Measurements from ENCODE around the gene CHD3.

GRCh38 chr17:7841396-7841914 lies 47.1 kb upstream of the CHD3 start:
- no peak for TF ChIP-seq CTCF (IDR thresholded peaks at IDR 0.05; ENCODE audit: borderline replicate concordance, extremely low read depth, low read length, poor library complexity, severe bottlenecking)
- no peak for TF ChIP-seq EZH2 (IDR thresholded peaks at IDR 0.05; ENCODE audit: borderline replicate concordance, low read depth, low read length, severe bottlenecking)

Measured in DND-41 (cell line).